HepG2 (cell line): ENCODE data around the gene HMCN2. TPM values are rescaled to one million over a fixed set of nuclear protein-coding genes. Genes with fewer than 3 reads are reported as not detected.
A peak's percentile ranks its signal among the peaks of the same experiment; 100 is the strongest.

ENCODE experiments used
- CAMTA2 ChIP-seq: sonication (generic); formaldehyde crosslinking; IDR thresholded peaks from 2 replicates; pipeline ENCODE4 v1.4.0; 2020; ENCODE audit warnings: mild to moderate bottlenecking, missing genetic modification reagents, borderline replicate concordance
- EP300 ChIP-seq, 3 experiments: sonication (generic) in 1 of 3; formaldehyde crosslinking in 1 of 3; IDR thresholded peaks; 2 replicates each; pipeline versions ENCODE4 v1.5.1 to v1.6.1; 2011 to 2020; ENCODE audit warnings: low read depth in 2 of 3, low read length in 2 of 3, borderline replicate concordance in 1 of 3, improper control_type of control experiment in 1 of 3, mild to moderate bottlenecking in 1 of 3, missing genetic modification reagents in 1 of 3, moderate library complexity in 1 of 3
- HNRNPLL ChIP-seq: fragments of 200-400 bp; formaldehyde crosslinking; IDR thresholded peaks from 2 replicates; pipeline ENCODE4 v1.6.1; 2017; ENCODE audit warnings: mild to moderate bottlenecking, low read depth, low read length; ENCODE audit not compliant: poor library complexity, severe bottlenecking
- KDM5B ChIP-seq: sonication (generic); formaldehyde crosslinking; IDR thresholded peaks from 2 replicates; pipeline ENCODE4 v1.4.0; 2020; ENCODE audit warnings: missing genetic modification reagents, mild to moderate bottlenecking, borderline replicate concordance
- MAX ChIP-seq: IDR thresholded peaks from 2 replicates; pipeline ENCODE4 v1.6.1; 2012; ENCODE audit warnings: inconsistent platforms
- PAXIP1 ChIP-seq: sonication (generic); formaldehyde crosslinking; conservative IDR thresholded peaks from 2 replicates; pipeline ENCODE4 v1.4.0; 2020; ENCODE audit warnings: mild to moderate bottlenecking, missing genetic modification reagents, moderate library complexity
- REL ChIP-seq: sonication (generic); formaldehyde crosslinking; conservative IDR thresholded peaks from 2 replicates; pipeline ENCODE4 v1.8.0; 2022; ENCODE audit warnings: mild to moderate bottlenecking, missing genetic modification reagents, moderate library complexity
- SPEN ChIP-seq: sonication (generic); formaldehyde crosslinking; IDR thresholded peaks from 2 replicates; pipeline ENCODE4 v1.5.1; 2020; ENCODE audit warnings: low read depth, mild to moderate bottlenecking, missing genetic modification reagents
- ZNF30 ChIP-seq: sonication (generic); formaldehyde crosslinking; IDR thresholded peaks from 2 replicates; pipeline ENCODE4 v1.5.0; 2020; ENCODE audit warnings: mild to moderate bottlenecking, missing genetic modification reagents
- ZNF317 ChIP-seq: sonication (generic); formaldehyde crosslinking; IDR thresholded peaks from 2 replicates; pipeline ENCODE4 v1.5.0; 2020; ENCODE audit warnings: mild to moderate bottlenecking, missing genetic modification reagents
- ZNF609 ChIP-seq: sonication (generic); formaldehyde crosslinking; IDR thresholded peaks from 2 replicates; pipeline ENCODE4 v1.4.0; 2020; ENCODE audit warnings: mild to moderate bottlenecking, missing genetic modification reagents, borderline replicate concordance
- ZNF672 ChIP-seq: sonication (generic); formaldehyde crosslinking; IDR thresholded peaks from 2 replicates; pipeline ENCODE4 v1.8.1; 2022; ENCODE audit warnings: missing genetic modification reagents
- ZNF687 ChIP-seq: sonication (generic); formaldehyde crosslinking; IDR thresholded peaks from 2 replicates; pipeline ENCODE4 v1.5.1; 2020; ENCODE audit warnings: mild to moderate bottlenecking, missing genetic modification reagents, moderate library complexity
- polyA plus RNA-seq, 8 experiments: library from polyadenylated mRNA; depleted of rRNA in 3 of 8; stranded (reverse) in 7 of 8; unstranded in 1 of 8; fragments of >200 nt; fragmentation: Illumina TruSeq in 4 of 8; extraction: Trizol in 4 of 8; gene quantifications; 2 replicates each; pipeline versions ENCODE4 v1.2.1 to v1.2.3, GENCODE V29; 2011 to 2016; ENCODE audit warnings: low read depth in 4 of 8, missing spikeins in 1 of 8, mixed read lengths in 1 of 8; ENCODE audit not compliant: insufficient read depth in 1 of 8
- total RNA-seq, 5 experiments: library from RNA; depleted of rRNA; stranded (reverse); fragments of >200 nt; fragmentation: Illumina TruSeq; extraction: Trizol; gene quantifications; 2 replicates each; pipeline ENCODE4 v1.2.3, GENCODE V29; 2016; ENCODE audit warnings: low read depth in 1 of 5

Gene HMCN2
- total and polyA plus RNA-seq, 2 of the 13 experiments (the other 11 are each of a cell fraction or from before 2014, with no cell fraction given) = 0.09 TPM; not detected in 1

- TF ChIP-seq MAX (peak; percentile 64; the same call in 1 of the 2 replicates), KDM5B (CRISPR knock-in tag) (peak; percentile 53; the same call in 1 of the 2 replicates), REL (CRISPR knock-in tag) (0 out of 2 replicates have a peak, but pooled peaks have one; percentile 56), SPEN (CRISPR knock-in tag) (peak; percentile 52; the same call in 1 of the 2 replicates), HNRNPLL (peak; percentile 31), PAXIP1 (CRISPR knock-in tag) (peak; percentile 78), ZNF609 (0 out of 2 replicates have a peak, but pooled peaks have one; percentile 45), ZNF687 (CRISPR knock-in tag) (peak; percentile 76), ZNF672 (CRISPR knock-in tag) (no peak), ZNF30 (CRISPR knock-in tag) (no peak), ZNF317 (CRISPR knock-in tag) (0 out of 2 replicates have a peak, but pooled peaks have one; percentile 21), EP300 (IDR thresholded peaks at IDR 0.05; ENCODE audit: low read depth in 2 of 2, low read length in 2 of 2) (0 out of 4 replicates have a peak, but pooled peaks of 1 of the 2 experiments have one; percentile 9), EP300 (CRISPR knock-in tag; IDR thresholded peaks at IDR 0.05; ENCODE audit: borderline replicate concordance) (no peak), CAMTA2 (CRISPR knock-in tag) (no peak)
Observed at GRCh38 chr9:130425741-130426466, 160.3 kb downstream of the HMCN2 start (continued).
